SU-DHL-6 (cell line): ENCODE results near the gene USP46.

Experiments
- H2AFZ ChIP-seq: fragments of 200-600 bp; sonication (generic); 2 replicates; pipeline ENCODE4 v1.6.1; 2014; ENCODE audit warnings: low read depth, mild to moderate bottlenecking, moderate library complexity, mixed read lengths, antibody characterized with exemption, low read length; ENCODE audit not compliant: severe bottlenecking
- H3F3A ChIP-seq: fragments of 200-600 bp; shearing (Covaris generic); 2 replicates; pipeline ENCODE4 v1.6.0; 2016; ENCODE audit warnings: antibody characterized with exemption, mild to moderate bottlenecking; ENCODE audit not compliant: insufficient read depth
- H3K27ac ChIP-seq: fragments of 200-600 bp; sonication (generic); 2 replicates; pipeline ENCODE4 v1.5.1; 2016; ENCODE audit warnings: low read depth, mild to moderate bottlenecking, low read length, moderate library complexity, mixed read lengths
- H3K27me3 ChIP-seq: fragments of 200-600 bp; sonication (generic), shearing (Covaris generic); 2 replicates; pipeline ENCODE4 v1.6.0; 2014; ENCODE audit warnings: mild to moderate bottlenecking, low read length
- H3K36me3 ChIP-seq: fragments of 200-600 bp; sonication (generic); 2 replicates; pipeline ENCODE4 v1.6.1; 2014; ENCODE audit warnings: mild to moderate bottlenecking, low read length, mixed read lengths
- H3K4me2 ChIP-seq: fragments of 300-600, 200-600 bp; shearing (Covaris generic), sonication (generic); 2 replicates; pipeline ENCODE4 v1.6.0; 2014; ENCODE audit warnings: low read length, low read depth, mild to moderate bottlenecking; ENCODE audit not compliant: poor library complexity, severe bottlenecking
- H3K4me3 ChIP-seq: fragments of 200-600 bp; sonication (generic); 2 replicates; pipeline ENCODE4 v1.5.1; 2014; ENCODE audit warnings: antibody characterized with exemption, low read length, mild to moderate bottlenecking, mixed read lengths; ENCODE audit not compliant: insufficient read depth, poor library complexity, severe bottlenecking
- H3K79me2 ChIP-seq: fragments of 200-600 bp; sonication (generic); 2 replicates; pipeline ENCODE4 v1.6.1; 2014; ENCODE audit warnings: mild to moderate bottlenecking, low read length, moderate library complexity; ENCODE audit not compliant: insufficient read depth
- H3K9ac ChIP-seq: fragments of 200-600 bp; sonication (generic); 2 replicates; pipeline ENCODE4 v1.7.0; 2014; ENCODE audit warnings: mild to moderate bottlenecking, low read length
- H3K9me2 ChIP-seq: fragments of 200-600 bp; sonication (generic); replicated peaks from 2 replicates; pipeline ENCODE4 v1.6.1; 2014; ENCODE audit warnings: low read length; ENCODE audit not compliant: insufficient read depth
- H3K9me3 ChIP-seq: fragments of 200-600 bp; sonication (generic); 2 replicates; pipeline ENCODE4 v1.6.1; 2014; ENCODE audit warnings: low read length, mixed read lengths; ENCODE audit not compliant: insufficient read depth
- H4K20me1 ChIP-seq: fragments of 200-600 bp; sonication (generic); 2 replicates; pipeline ENCODE4 v1.6.1; 2014; ENCODE audit warnings: low read depth, mild to moderate bottlenecking, antibody characterized with exemption, low read length, moderate library complexity, mixed read lengths
- CTCF ChIP-seq: fragments of 200-600 bp; sonication (generic); IDR thresholded peaks from one replicate; pipeline ENCODE4 v1.5.1; 2017; ENCODE audit warnings: antibody characterized with exemption, mild to moderate bottlenecking, low read length, moderate library complexity; ENCODE audit not compliant: insufficient read depth, poor library complexity, severe bottlenecking
- EZH2phosphoT487 ChIP-seq: fragments of 200-600 bp; sonication (generic), shearing (Covaris generic); conservative IDR thresholded peaks from 2 replicates; pipeline ENCODE4 v1.6.1; 2018; ENCODE audit warnings: mild to moderate bottlenecking, antibody characterized with exemption, low read length, moderate library complexity, mixed read lengths

Gene USP46

DNA sequence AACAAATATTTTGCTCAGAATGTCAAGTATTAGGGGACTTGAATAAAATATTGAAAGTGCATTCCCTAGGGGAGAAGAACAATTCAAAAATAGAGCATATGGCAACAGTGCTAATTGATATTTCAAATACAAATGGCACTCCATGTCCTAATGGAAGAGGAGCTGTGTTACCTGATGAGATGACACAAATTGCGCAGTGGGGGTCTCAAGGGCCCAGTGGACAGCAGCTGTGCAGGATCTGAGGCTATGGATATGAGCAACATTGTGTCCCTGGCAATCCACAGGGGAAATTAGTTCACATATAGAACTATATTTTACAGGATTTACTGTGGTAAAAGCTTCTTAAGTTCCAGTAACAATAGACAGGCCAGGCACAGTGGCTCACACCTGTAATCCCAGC, 17.4 kb upstream of the USP46 start:
- Histone ChIP-seq H3K4me3 (no peak overlapping the region), H3K27me3 (no peaks in the 10 kb centered on the region), H3K9me3 (no peaks in the 10 kb centered on the region), H3F3A (no peaks in the 10 kb centered on the region), H3K36me3 (no peaks in the 10 kb centered on the region), H3K27ac (no peak overlapping the region), H2AFZ (no peak overlapping the region), H3K4me2 (no peak overlapping the region), H4K20me1 (no peaks in the 10 kb centered on the region), H3K9ac (no peak overlapping the region), H3K79me2 (no peaks in the 10 kb centered on the region), H3K9me2 (no peaks in the 10 kb centered on the region)
- no peak for TF ChIP-seq EZH2phosphoT487
- no peak for TF ChIP-seq CTCF

DNA sequence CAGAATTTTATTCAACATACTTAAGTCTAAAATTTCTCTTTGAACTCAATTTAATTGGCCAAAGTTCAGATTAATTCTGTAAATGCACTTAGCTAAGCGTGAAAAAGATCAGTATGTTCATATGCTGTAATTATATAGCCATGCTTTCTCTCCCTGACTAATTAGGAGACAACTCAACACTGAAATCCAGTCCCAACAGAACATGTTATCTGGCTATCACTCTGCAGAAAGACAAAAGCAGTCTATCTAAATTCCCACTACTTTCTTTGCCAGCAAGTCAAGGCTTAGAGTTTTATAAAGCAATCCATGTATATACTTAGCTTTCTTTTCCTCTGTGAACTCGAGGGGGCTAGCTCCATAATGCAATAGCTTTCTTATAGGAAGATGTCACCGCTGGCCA, 16.0 kb upstream of the USP46 start:
- no peak for TF ChIP-seq EZH2phosphoT487
- no peak for TF ChIP-seq CTCF
- Histone ChIP-seq H3K27me3 (no peaks in the 10 kb centered on the region), H3F3A (no peaks in the 10 kb centered on the region), H3K9ac (no peak overlapping the region), H3K79me2 (no peaks in the 10 kb centered on the region), H3K9me2 (no peaks in the 10 kb centered on the region), H3K9me3 (no peaks in the 10 kb centered on the region), H4K20me1 (no peaks in the 10 kb centered on the region), H3K4me2 (no peak overlapping the region), H3K4me3 (no peak overlapping the region), H3K36me3 (no peaks in the 10 kb centered on the region), H3K27ac (no peak overlapping the region), H2AFZ (no peak overlapping the region)

DNA sequence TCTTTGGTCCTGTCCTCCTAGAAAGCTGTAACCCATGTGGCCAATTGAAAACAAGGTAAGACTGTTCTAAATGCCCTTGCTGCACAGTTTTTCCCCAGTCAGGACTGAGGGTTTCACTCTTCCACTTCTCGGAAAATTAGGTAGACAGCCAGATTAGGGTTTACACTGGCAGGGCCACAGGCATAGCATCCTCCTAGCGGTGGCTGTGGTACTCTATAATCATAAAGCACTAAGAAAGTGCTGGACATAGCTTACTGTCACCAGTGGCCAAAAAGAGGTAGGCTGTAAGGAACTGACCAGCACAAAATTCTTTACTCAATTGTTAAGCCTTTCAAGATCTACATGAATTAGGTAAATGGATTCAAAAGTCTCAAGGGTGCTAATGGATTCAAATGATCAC, 11.6 kb upstream of the USP46 start:
- Histone ChIP-seq H3K27me3 (no peaks in the 10 kb centered on the region), H3K4me2 (no peak overlapping the region), H3K9me2 (no peaks in the 10 kb centered on the region), H3K27ac (no peak overlapping the region), H3K36me3 (no peaks in the 10 kb centered on the region), H3K79me2 (no peaks in the 10 kb centered on the region), H3K4me3 (no peak overlapping the region), H3K9ac (no peak overlapping the region), H4K20me1 (no peaks in the 10 kb centered on the region), H3F3A (no peaks in the 10 kb centered on the region), H2AFZ (no peak overlapping the region), H3K9me3 (no peaks in the 10 kb centered on the region)
- TF ChIP-seq CTCF (no peak), EZH2phosphoT487 (no peak)

GRCh38 chr4:52670121-52670520, 11.0 kb upstream of the USP46 start:
- Histone ChIP-seq H3F3A (no peaks in the 10 kb centered on the region), H3K9me2 (no peaks in the 10 kb centered on the region), H3K27ac (no peak overlapping the region), H3K79me2 (no peaks in the 10 kb centered on the region), H2AFZ (no peak overlapping the region), H3K27me3 (no peaks in the 10 kb centered on the region), H3K36me3 (no peaks in the 10 kb centered on the region), H4K20me1 (no peaks in the 10 kb centered on the region), H3K4me3 (no peak overlapping the region), H3K9me3 (no peaks in the 10 kb centered on the region), H3K4me2 (no peak overlapping the region), H3K9ac (no peak overlapping the region)
- TF ChIP-seq EZH2phosphoT487, result no peak
- TF ChIP-seq CTCF, result no peak
